Immature natural killer cell (primary cell): Measurements from ENCODE around the gene TMEM260. TPM values are rescaled to one million over a fixed set of nuclear protein-coding genes. Genes with fewer than 3 reads are reported as not detected.
"Not testable (repeated sequence)": the region's sequence is repeated elsewhere in the genome, so short reads cannot be mapped to it uniquely, and the experiment has no call there.

ENCODE experiments used
- DNase-seq, 3 donors: peaks; one replicate each; pipeline ENCODE4 v3.0.0; 2022; ENCODE audit warnings: mixed read lengths in 1 of 3
- H3K27ac Mint-ChIP-seq, 6 donors: one replicate each; pipeline ENCODE4 v1.8.0; 2020; ENCODE audit warnings: mixed read lengths in 6 of 6, mild to moderate bottlenecking in 5 of 6, inconsistent platforms in 4 of 6, moderate library complexity in 3 of 6
- H3K27me3 Mint-ChIP-seq, 3 donors: one replicate each; pipeline ENCODE4 v1.8.0; 2020 to 2021; ENCODE audit warnings: low read depth in 3 of 3, mild to moderate bottlenecking in 3 of 3, mixed read lengths in 3 of 3, moderate library complexity in 3 of 3, inconsistent platforms in 1 of 3
- H3K36me3 Mint-ChIP-seq, 3 donors: one replicate each; pipeline ENCODE4 v1.8.0; 2020; ENCODE audit warnings: mixed read lengths in 3 of 3, inconsistent platforms in 2 of 3, mild to moderate bottlenecking in 2 of 3
- H3K4me1 Mint-ChIP-seq, 2 donors: one replicate each; pipeline ENCODE4 v1.8.0; 2020; ENCODE audit warnings: inconsistent platforms in 2 of 2, mild to moderate bottlenecking in 2 of 2, mixed read lengths in 2 of 2, moderate library complexity in 1 of 2
- H3K4me3 Mint-ChIP-seq, 5 donors: one replicate each; pipeline ENCODE4 v1.8.0; 2020; ENCODE audit warnings: mild to moderate bottlenecking in 5 of 5, mixed read lengths in 5 of 5, inconsistent platforms in 3 of 5, moderate library complexity in 3 of 5
- H3K9me3 Mint-ChIP-seq, 6 donors: one replicate each; pipeline ENCODE4 v1.8.0; 2020; ENCODE audit warnings: mild to moderate bottlenecking in 6 of 6, mixed read lengths in 6 of 6, inconsistent platforms in 4 of 6, moderate library complexity in 3 of 6
- polyA plus RNA-seq, 3 donors: library from polyadenylated mRNA; unstranded; fragments of 300-500 nt; fragmentation: Illumina TruSeq; gene quantifications; one replicate each; pipeline ENCODE4 v1.2.3, GENCODE V29; 2021

The TMEM260 gene
- polyA plus RNA-seq, 3 donors from 2014 or later, result 6.8 to 17.0 (median 10.5) TPM

GRCh38 chr14:56664811-56665421 lies 85.3 kb downstream of the TMEM260 start:
- H3K4me3 Mint-ChIP-seq, result no peak overlapping the region
- H3K27me3 Mint-ChIP-seq, result peaks cover 0 to 5% (median 2%) of the 10 kb centered on the region in 3 donors
- H3K4me1 Mint-ChIP-seq, result no peaks in the 10 kb centered on the region
- peaks cover 0 to 20% (median 4%) of the 10 kb centered on the region in 3 donors for H3K36me3 Mint-ChIP-seq
- H3K9me3 Mint-ChIP-seq, result peaks cover 0 to 15% (median 7%) of the 10 kb centered on the region in 6 donors
- no peak overlapping the region for H3K27ac Mint-ChIP-seq
- no peak for DNase-seq

- Mint-ChIP-seq H3K27me3 (peaks cover 0 to 5% (median 2%) of the 10 kb centered on the region in 3 donors), H3K4me3 (no peak overlapping the region), H3K4me1 (no peaks in the 10 kb centered on the region), H3K27ac (no peak overlapping the region), H3K9me3 (peaks cover 0 to 15% (median 7%) of the 10 kb centered on the region in 6 donors), H3K36me3 (peaks cover 0 to 20% (median 0%) of the 10 kb centered on the region in 3 donors)
- no peak for DNase-seq
Measured at GRCh38 chr14:56666294-56666693, 86.7 kb downstream of the TMEM260 start.

GRCh38 chr14:56666716-56667115 lies 87.1 kb downstream of the TMEM260 start:
- Mint-ChIP-seq H3K9me3 (peaks cover 0 to 15% (median 7%) of the 10 kb centered on the region in 6 donors), H3K36me3 (peaks cover 0 to 20% (median 0%) of the 10 kb centered on the region in 3 donors), H3K27me3 (peaks cover 0 to 5% (median 2%) of the 10 kb centered on the region in 3 donors), H3K4me3 (no peak overlapping the region), H3K4me1 (no peaks in the 10 kb centered on the region), H3K27ac (no peak overlapping the region)
- no peak for DNase-seq

- peaks cover 0 to 20% (median 0%) of the 10 kb centered on the region in 3 donors for H3K36me3 Mint-ChIP-seq
- H3K4me1 Mint-ChIP-seq, DNase-seq, H3K27ac Mint-ChIP-seq, H3K4me3 Mint-ChIP-seq, H3K27me3 Mint-ChIP-seq: not testable (repeated sequence)
- peaks cover 0 to 15% (median 7%) of the 10 kb centered on the region in 6 donors for H3K9me3 Mint-ChIP-seq
Measured at GRCh38 chr14:56667290-56667689, 87.7 kb downstream of the TMEM260 start.

GRCh38 chr14:56676042-56676441 lies 96.4 kb downstream of the TMEM260 start:
- Mint-ChIP-seq H3K27ac (no peak overlapping the region), H3K4me3 (no peak overlapping the region), H3K27me3 (peaks cover 0 to 8% (median 2%) of the 10 kb centered on the region in 3 donors)

GRCh38 chr14:56678838-56679237 lies 99.2 kb downstream of the TMEM260 start:
- no peak overlapping the region for H3K27ac Mint-ChIP-seq
- H3K36me3 Mint-ChIP-seq, result no peaks in the 10 kb centered on the region
- peaks cover 0 to 6% (median under 1%) of the 10 kb centered on the region in 6 donors for H3K9me3 Mint-ChIP-seq
- H3K4me1 Mint-ChIP-seq, result no peaks in the 10 kb centered on the region
- H3K27me3 Mint-ChIP-seq, result peaks cover 0 to 8% (median 0%) of the 10 kb centered on the region in 3 donors
- no peak overlapping the region for H3K4me3 Mint-ChIP-seq
- no peak for DNase-seq

More at GRCh38 chr14:56676042-56676441, 96.4 kb downstream of the TMEM260 start:
- H3K9me3 Mint-ChIP-seq, result peaks cover 0 to 8% (median 2%) of the 10 kb centered on the region in 6 donors
- no peaks in the 10 kb centered on the region for H3K4me1 Mint-ChIP-seq
- DNase-seq, result no peak
- H3K36me3 Mint-ChIP-seq, result no peaks in the 10 kb centered on the region

- no peak overlapping the region for H3K4me3 Mint-ChIP-seq
- H3K9me3 Mint-ChIP-seq, result no peaks in the 10 kb centered on the region
- H3K27me3 Mint-ChIP-seq, result peaks cover 0 to 1% (median 0%) of the 10 kb centered on the region in 3 donors
Measured at GRCh38 chr14:56686416-56686815, 106.8 kb downstream of the TMEM260 start.

GRCh38 chr14:56687123-56687522 lies 107.5 kb downstream of the TMEM260 start:
- H3K36me3 Mint-ChIP-seq, result no peaks in the 10 kb centered on the region
- no peak for DNase-seq
- H3K27me3 Mint-ChIP-seq, result peaks cover 0 to 1% (median 0%) of the 10 kb centered on the region in 3 donors
- no peak overlapping the region for H3K27ac Mint-ChIP-seq
- H3K9me3 Mint-ChIP-seq, result no peaks in the 10 kb centered on the region
- H3K4me1 Mint-ChIP-seq, result no peaks in the 10 kb centered on the region
- no peak overlapping the region for H3K4me3 Mint-ChIP-seq

More at GRCh38 chr14:56686416-56686815, 106.8 kb downstream of the TMEM260 start:
- H3K36me3 Mint-ChIP-seq, result no peaks in the 10 kb centered on the region
- H3K4me1 Mint-ChIP-seq, result no peaks in the 10 kb centered on the region
- DNase-seq, result no peak
- no peak overlapping the region for H3K27ac Mint-ChIP-seq

- H3K27ac Mint-ChIP-seq, result no peak overlapping the region
- H3K4me3 Mint-ChIP-seq, result no peak overlapping the region
- DNase-seq, result no peak
- H3K27me3 Mint-ChIP-seq, result peaks cover 0 to 6% (median 6%) of the 10 kb centered on the region in 3 donors
- H3K36me3 Mint-ChIP-seq, result no peaks in the 10 kb centered on the region
- H3K4me1 Mint-ChIP-seq, result no peaks in the 10 kb centered on the region
- H3K9me3 Mint-ChIP-seq, result no peaks in the 10 kb centered on the region
Measured at GRCh38 chr14:56694609-56695008, 115.0 kb downstream of the TMEM260 start.

- not testable (repeated sequence) for H3K27me3 Mint-ChIP-seq, DNase-seq, H3K4me1 Mint-ChIP-seq, H3K36me3 Mint-ChIP-seq, H3K9me3 Mint-ChIP-seq, H3K4me3 Mint-ChIP-seq, H3K27ac Mint-ChIP-seq
Measured at GRCh38 chr14:56695216-56695615, 115.6 kb downstream of the TMEM260 start.

Other genes starting within 250 kb of the TMEM260 start
- not detected for gene OTX2, start 230.7 kb downstream of the TMEM260 start, polyA plus RNA-seq